OCI-LY7 (cell line): ENCODE measurements around the gene ARHGAP6. TPM values are rescaled to one million over a fixed set of nuclear protein-coding genes. Genes with fewer than 3 reads are reported as not detected.

Source experiments
- BruUV-seq: library from RNA; stranded (reverse); fragments of 400-500 nt; replicated peaks from 2 replicates; lab custom pipeline; 2021; lab: Mats Ljungman, UMichigan
- CTCF ChIA-PET: fragments of 300-600 bp; sonication (Branson Sonifier 250); formaldehyde crosslinking; loops from one replicate; lab custom pipeline; 2022; ENCODE audit warnings: antibody characterized with exemption; ENCODE audit not compliant: unreplicated experiment; lab: Charles Lee
- POLR2A ChIA-PET: fragments of 300-600 bp; sonication (Branson Sonifier 250); formaldehyde crosslinking; loops from one replicate; lab custom pipeline; 2022; ENCODE audit warnings: antibody characterized with exemption; lab: Charles Lee
- DNase-seq: peaks from one replicate; pipeline ENCODE4 v3.0.0-alpha.2; 2015; ENCODE audit warnings: low spot score
- H2AFZ ChIP-seq: fragments of 200-600 bp; sonication (generic), shearing (Covaris generic); 2 replicates; pipeline ENCODE4 v1.6.1; 2014; ENCODE audit warnings: mild to moderate bottlenecking, antibody characterized with exemption, low read length, moderate library complexity
- H3K27ac ChIP-seq: fragments of 200-600 bp; sonication (generic); 2 replicates; pipeline ENCODE4 v1.5.1; 2014; ENCODE audit warnings: mixed run types, low read depth, mild to moderate bottlenecking, moderate library complexity, low read length, inconsistent platforms; ENCODE audit not compliant: poor library complexity, severe bottlenecking
- H3K36me3 ChIP-seq: fragments of 200-600 bp; sonication (generic); 2 replicates; pipeline ENCODE4 v1.6.1; 2014; ENCODE audit warnings: mild to moderate bottlenecking, antibody characterized with exemption, low read length, moderate library complexity, mixed read lengths; ENCODE audit not compliant: insufficient read depth
- H3K4me1 ChIP-seq: fragments of 200-600 bp; sonication (generic); 2 replicates; pipeline ENCODE4 v1.5.1; 2014; ENCODE audit warnings: mild to moderate bottlenecking, low read length; ENCODE audit not compliant: insufficient read depth, poor library complexity, severe bottlenecking
- H3K4me2 ChIP-seq: fragments of 200-600 bp; sonication (generic); 2 replicates; pipeline ENCODE4 v1.6.1; 2014; ENCODE audit warnings: mild to moderate bottlenecking, low read length
- H3K4me3 ChIP-seq: fragments of 200-600 bp; sonication (generic); 2 replicates; pipeline ENCODE4 v1.5.1; 2014; ENCODE audit warnings: mild to moderate bottlenecking, low read depth, low read length; ENCODE audit not compliant: poor library complexity, severe bottlenecking
- H3K79me2 ChIP-seq: fragments of 200-600 bp; sonication (generic); 2 replicates; pipeline ENCODE4 v1.6.1; 2016; ENCODE audit warnings: low read depth, mild to moderate bottlenecking, low read length, moderate library complexity, mixed read lengths; ENCODE audit not compliant: insufficient read depth
- H3K9me2 ChIP-seq: fragments of 200-600 bp; sonication (generic); 2 replicates; pipeline ENCODE4 v1.6.1; 2016; ENCODE audit warnings: mild to moderate bottlenecking, low read length, mixed read lengths; ENCODE audit not compliant: insufficient read depth
- H3K9me3 ChIP-seq: fragments of 200-600 bp; sonication (generic); 2 replicates; pipeline ENCODE4 v1.6.1; 2014; ENCODE audit warnings: mild to moderate bottlenecking, mixed run types, low read length, mixed read lengths
- H4K20me1 ChIP-seq: fragments of 200-600 bp; sonication (generic); 2 replicates; pipeline ENCODE4 v1.6.1; 2014; ENCODE audit warnings: mild to moderate bottlenecking, antibody characterized with exemption, low read length, moderate library complexity, mixed read lengths; ENCODE audit not compliant: insufficient read depth
- EZH2phosphoT487 ChIP-seq: fragments of 200-600 bp; sonication (generic); IDR thresholded peaks from 2 replicates; pipeline ENCODE4 v1.6.1; 2018; ENCODE audit warnings: low read depth, borderline replicate concordance, mild to moderate bottlenecking, mixed run types, antibody characterized with exemption, low read length, moderate library complexity, mixed read lengths
- intact Hi-C: fragments of 100-400 bp; cut with micrococcal nuclease; formaldehyde crosslinking; loops from one replicate; pipeline ENCODE4 v1.10.0; 2022; ENCODE audit not compliant: unreplicated experiment
- total RNA-seq, 2 experiments: library from RNA; depleted of rRNA in 1 of 2; stranded (reverse); fragments of >200 nt in 1 of 2; shearing (Covaris generic) in 1 of 2; gene quantifications; 2 replicates each; pipeline ENCODE4 v1.2.3, GENCODE V29; 2014 to 2022
- TF ChIP-seq, protein P1 (sequence below): fragments of 200-600 bp; sonication (generic); conservative IDR thresholded peaks from 2 replicates; pipeline ENCODE4 v1.5.1; 2014; ENCODE audit warnings: mild to moderate bottlenecking, antibody characterized with exemption, low read length, moderate library complexity, mixed read lengths

Gene ARHGAP6
- total RNA-seq, 2 experiments from 2014 or later, result not detected

- peaks cover 5% of the 10 kb centered on the region for H3K4me1 ChIP-seq
- no peaks in the 10 kb centered on the region for H3K9me3 ChIP-seq
- H3K79me2 ChIP-seq, result no peaks in the 10 kb centered on the region
- TF ChIP-seq, protein P1, sequence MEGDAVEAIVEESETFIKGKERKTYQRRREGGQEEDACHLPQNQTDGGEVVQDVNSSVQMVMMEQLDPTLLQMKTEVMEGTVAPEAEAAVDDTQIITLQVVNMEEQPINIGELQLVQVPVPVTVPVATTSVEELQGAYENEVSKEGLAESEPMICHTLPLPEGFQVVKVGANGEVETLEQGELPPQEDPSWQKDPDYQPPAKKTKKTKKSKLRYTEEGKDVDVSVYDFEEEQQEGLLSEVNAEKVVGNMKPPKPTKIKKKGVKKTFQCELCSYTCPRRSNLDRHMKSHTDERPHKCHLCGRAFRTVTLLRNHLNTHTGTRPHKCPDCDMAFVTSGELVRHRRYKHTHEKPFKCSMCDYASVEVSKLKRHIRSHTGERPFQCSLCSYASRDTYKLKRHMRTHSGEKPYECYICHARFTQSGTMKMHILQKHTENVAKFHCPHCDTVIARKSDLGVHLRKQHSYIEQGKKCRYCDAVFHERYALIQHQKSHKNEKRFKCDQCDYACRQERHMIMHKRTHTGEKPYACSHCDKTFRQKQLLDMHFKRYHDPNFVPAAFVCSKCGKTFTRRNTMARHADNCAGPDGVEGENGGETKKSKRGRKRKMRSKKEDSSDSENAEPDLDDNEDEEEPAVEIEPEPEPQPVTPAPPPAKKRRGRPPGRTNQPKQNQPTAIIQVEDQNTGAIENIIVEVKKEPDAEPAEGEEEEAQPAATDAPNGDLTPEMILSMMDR, result no peak
- no peak for TF ChIP-seq EZH2phosphoT487
- no peaks in the 10 kb centered on the region for H3K36me3 ChIP-seq
- intact Hi-C loops, result no loop called here
- H3K4me3 ChIP-seq, result no peak overlapping the region
- no peaks in the 10 kb centered on the region for H4K20me1 ChIP-seq
- no peak overlapping the region for H3K27ac ChIP-seq
- no TSS peak for BruUV-seq
- no peaks in the 10 kb centered on the region for H3K9me2 ChIP-seq
- ChIA-PET POLR2A (no interaction called here), CTCF (no interaction called here)
- DNase-seq, result no peak
- H3K4me2 ChIP-seq, result no peak overlapping the region
- no peak overlapping the region for H2AFZ ChIP-seq
These were observed 238.8 kb downstream of the ARHGAP6 start for GRCh38 chrX:11426712-11427452.

DNA sequence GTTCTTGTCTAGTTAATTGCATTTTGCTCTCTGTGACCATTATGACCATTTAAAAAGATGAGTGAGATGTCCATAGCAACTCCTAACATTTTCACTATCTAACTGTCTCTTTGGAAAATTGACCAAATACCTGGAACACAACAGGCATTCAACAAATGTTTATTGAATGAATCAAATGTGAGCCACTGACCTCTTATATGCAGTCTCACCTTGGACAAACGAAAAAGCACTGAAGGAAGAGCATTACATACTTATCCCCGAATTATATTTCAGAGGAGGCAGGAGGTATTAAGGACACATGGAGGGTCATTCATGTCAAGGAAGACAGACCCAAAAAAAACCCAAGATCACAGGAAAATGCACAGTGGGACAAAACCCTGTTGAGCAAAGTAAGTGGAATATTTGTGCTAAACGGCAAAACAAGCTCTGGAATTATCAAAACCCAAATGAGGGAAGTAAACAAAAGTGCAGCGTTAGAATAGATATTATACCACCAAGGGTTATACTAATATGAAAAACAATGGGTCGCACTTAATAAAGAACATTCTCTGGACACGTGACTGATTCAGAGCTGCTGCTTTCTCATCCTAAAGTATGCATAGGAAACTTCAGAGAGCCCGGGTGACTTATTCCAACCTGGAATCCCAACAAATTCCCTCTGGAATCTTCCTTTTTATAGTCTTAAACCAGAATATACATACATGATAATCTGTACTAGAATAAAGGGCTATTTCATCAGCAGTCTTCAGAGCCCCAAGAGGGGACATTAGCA, 240.6 kb downstream of the ARHGAP6 start:
- Histone ChIP-seq H3K4me3 (no peak overlapping the region), H3K79me2 (no peaks in the 10 kb centered on the region), H3K27ac (no peak overlapping the region), H3K9me3 (no peaks in the 10 kb centered on the region), H2AFZ (no peak overlapping the region), H3K36me3 (no peaks in the 10 kb centered on the region), H3K4me1 (peaks cover 5% of the 10 kb centered on the region), H4K20me1 (no peaks in the 10 kb centered on the region), H3K4me2 (no peak overlapping the region), H3K9me2 (no peaks in the 10 kb centered on the region)
- CTCF ChIA-PET, result no interaction called here
- DNase-seq, result no peak
- intact Hi-C loops, result no loop called here
- POLR2A ChIA-PET, result no interaction called here
- no TSS peak for BruUV-seq
- no peak for TF ChIP-seq EZH2phosphoT487
- TF ChIP-seq, protein P1, result no peak
